ENCODE results near the gene LRRC58. TPM values are rescaled to one million over a fixed set of nuclear protein-coding genes. Genes with fewer than 3 reads are reported as not detected.

Gene LRRC58
- total and polyA plus RNA-seq, 2 of the 8 experiments (the other 6 are each of a cell fraction or from before 2014, with no cell fraction given), result 4.3 to 15.4 TPM

GRCh38 chr3:120339362-120339761 lies 9.8 kb downstream of the LRRC58 start:
- peaks cover 0 to 8% (median 0%) of the 10 kb centered on the region in 4 experiments; a peak in 3 of 8 replicates for H3K36me3 ChIP-seq (ENCODE audit: control insufficient read depth in 2 of 4, insufficient read depth in 4 of 4, low read length in 3 of 4)
- no peak overlapping the region for H2BK5ac ChIP-seq (ENCODE audit: low read depth, low read length)
- FAIRE-seq (no peak), DNase-seq (ENCODE audit: low read depth in 1 of 2, low spot score in 2 of 2) (no peak)
- H3K27me3 ChIP-seq (replicated peaks in 1 of 4; ENCODE audit: control insufficient read depth in 3 of 4, extremely low read depth in 1 of 4, insufficient read depth in 3 of 4, low read length in 3 of 4), result no peaks in the 10 kb centered on the region
- no peak overlapping the region for H4K8ac ChIP-seq (ENCODE audit: extremely low read depth, insufficient read depth, low read length)
- H2AK5ac ChIP-seq (ENCODE audit: low read depth, low read length), result no peak overlapping the region
- H3K14ac ChIP-seq (ENCODE audit: insufficient read length), result no peak overlapping the region
- H4K20me1 ChIP-seq (replicated peaks in 1 of 2; ENCODE audit: control insufficient read depth in 1 of 2, insufficient read depth in 2 of 2, low read length in 2 of 2), result peaks cover 0 to 3% of the 10 kb centered on the region in 2 experiments
- H2BK12ac ChIP-seq (ENCODE audit: low read depth, low read length), result no peak overlapping the region
- H3K9me3 ChIP-seq (ENCODE audit: insufficient read depth in 2 of 2, low read depth in 1 of 2, low read length in 1 of 2), result no peaks in the 10 kb centered on the region
- H4K91ac ChIP-seq (replicated peaks; ENCODE audit: insufficient read length, low read length), result no peak overlapping the region
- CTCF ChIA-PET (ENCODE audit: partially characterized antibody), result interaction anchor here (0.5 to 1.0 kb wide), 2 partner anchors 8 to 95 kb away, joined by 3 read pairs; no protein-coding TSS in a partner anchor
- H4K5ac ChIP-seq (ENCODE audit: insufficient read length, low read depth, low read length), result no peak overlapping the region
- no peak overlapping the region for H3K4ac ChIP-seq (replicated peaks; ENCODE audit: insufficient read length, low read depth, low read length)
- no peaks in the 10 kb centered on the region for H3K23me2 ChIP-seq (ENCODE audit: low read depth, low read length)
- no peak overlapping the region for H3K4me3 ChIP-seq (ENCODE audit: extremely low read depth in 1 of 4, insufficient read depth in 2 of 4, low read depth in 3 of 4, low read length in 4 of 4)
- no peak overlapping the region for H2BK15ac ChIP-seq (ENCODE audit: low read length)
- no peak overlapping the region for H2BK120ac ChIP-seq (replicated peaks; ENCODE audit: low read depth, low read length)
- no peak overlapping the region for H3K27ac ChIP-seq (ENCODE audit: low read depth, low read length)
- peaks cover 0 to 6% (median 4%) of the 10 kb centered on the region in 4 experiments; a peak in 4 of 7 replicates for H3K4me1 ChIP-seq (replicated peaks in 1 of 4; ENCODE audit: control insufficient read depth in 3 of 4, insufficient read depth in 4 of 4, low read length in 3 of 4)
- H3K79me1 ChIP-seq (ENCODE audit: low read depth, low read length), result peaks cover 2% of the 10 kb centered on the region; the same call in 1 of the 2 replicates
- no peak overlapping the region for H2AFZ ChIP-seq (ENCODE audit: low read length)
- no peak overlapping the region for H3K9ac ChIP-seq (replicated peaks in 1 of 4; ENCODE audit: extremely low read depth in 1 of 4, low read depth in 3 of 4, low read length in 3 of 4)
- POLR2A ChIA-PET (ENCODE audit: partially characterized antibody), result interaction anchor here (2.0 kb wide), 1 partner anchor 10 kb away, joined by 5 read pairs; the partner anchor contains the start of gene LRRC58
- H3K56ac ChIP-seq (replicated peaks; ENCODE audit: insufficient read length, low read depth, low read length), result no peak overlapping the region
- WGBS, 2 experiments (ENCODE audit: extremely low coverage in 1 of 2, insufficient coverage in 1 of 2, insufficient read length in 1 of 2, insufficient replicate concordance in 2 of 2, low coverage in 1 of 2, low lambda C conversion rate in 2 of 2, missing lambda C conversion rate in 1 of 2), result 95% methylated on average over 3 of the region's 3 CpGs; no CpG with 5 or more reads in 1 of the 2 experiments
- no peak overlapping the region for H3K4me2 ChIP-seq (ENCODE audit: insufficient read depth in 1 of 2, low read depth in 2 of 2, low read length in 2 of 2)
- TF ChIP-seq ATF2 (IDR thresholded peaks at IDR 0.05; ENCODE audit: low read length) (no peak), POU5F1 (IDR thresholded peaks at IDR 0.05; ENCODE audit: low read depth, low read length) (no peak), POLR2AphosphoS5 (IDR thresholded peaks at IDR 0.05; ENCODE audit: low read depth, low read length) (no peak), HDAC2 (IDR thresholded peaks at IDR 0.05; ENCODE audit: borderline replicate concordance in 1 of 2, low read depth in 2 of 2, low read length in 2 of 2) (no peak), RFX5 (IDR thresholded peaks at IDR 0.05; ENCODE audit: borderline replicate concordance, low read depth, low read length) (no peak), JUND (IDR thresholded peaks at IDR 0.05; ENCODE audit: low read length) (no peak), CHD2 (IDR thresholded peaks at IDR 0.05; ENCODE audit: low read length) (no peak), RBBP5 (IDR thresholded peaks at IDR 0.05; ENCODE audit: borderline replicate concordance, low read depth, low read length) (no peak), MAX (IDR thresholded peaks at IDR 0.05) (no peak), NANOG (IDR thresholded peaks at IDR 0.05; ENCODE audit: insufficient read depth, low read depth, low read length, poor library complexity, severe bottlenecking) (no peak), SIRT6 (IDR thresholded peaks at IDR 0.05; ENCODE audit: low read length) (no peak)
- no peak overlapping the region for H2BK20ac ChIP-seq (ENCODE audit: low read length)
- H3K23ac ChIP-seq (ENCODE audit: insufficient read length), result no peak overlapping the region
- H3K79me2 ChIP-seq (ENCODE audit: control insufficient read depth in 1 of 2, insufficient read depth in 2 of 2, low read length in 2 of 2), result peaks cover 0 to 16% of the 10 kb centered on the region in 2 experiments; a peak in 2 of 4 replicates
- H3K18ac ChIP-seq (ENCODE audit: extremely low read depth, low read length), result no peak overlapping the region

Measured in H1 (cell line).